ENCODE data around the gene PTH.

GRCh38 chr11:13480198-13480597 lies 15.6 kb downstream of the PTH start:
- no peak for TF ChIP-seq CTCF (IDR thresholded peaks at IDR 0.05; ENCODE audit: low read depth, low read length, missing input control)
- TF ChIP-seq EGR1 (IDR thresholded peaks at IDR 0.05; ENCODE audit: low read depth in 2 of 2), result no peak
- TF ChIP-seq REST (IDR thresholded peaks at IDR 0.05), result no peak
- TF ChIP-seq ZBTB33 (IDR thresholded peaks at IDR 0.05), result no peak
- no peak for TF ChIP-seq MAX (IDR thresholded peaks at IDR 0.05)

Data from liver (tissue), 3 donors.